Mesenchymal stem cell (in vitro differentiated cells and primary cell): Measurements from ENCODE around the gene COL4A2.
A peak's percentile ranks its signal among the peaks of the same experiment; 100 is the strongest.

Experiments
- DNase-seq: peaks from one replicate; pipeline ENCODE4 v3.0.0-alpha.2; 2013
- H2AFZ ChIP-seq: one replicate; pipeline ENCODE4 v1.6.1; 2013; ENCODE audit warnings: low read depth, mild to moderate bottlenecking, control low read depth, inconsistent platforms, low read length, moderate library complexity
- H2AK5ac ChIP-seq: 2 replicates; pipeline ENCODE4 v1.6.1; 2013; ENCODE audit warnings: low read length, moderate library complexity, mild to moderate bottlenecking, inconsistent platforms; ENCODE audit not compliant: severe bottlenecking
- H2BK120ac ChIP-seq: one replicate; pipeline ENCODE4 v1.6.1; 2013; ENCODE audit warnings: low read depth, mild to moderate bottlenecking, inconsistent platforms, low read length, moderate library complexity
- H2BK12ac ChIP-seq, 2 experiments: one replicate each; pipeline ENCODE4 v1.6.1; 2013; ENCODE audit warnings: inconsistent platforms in 2 of 2, low read length in 2 of 2, mild to moderate bottlenecking in 2 of 2, moderate library complexity in 2 of 2, control low read depth in 1 of 2
- H2BK15ac ChIP-seq: one replicate; pipeline ENCODE4 v1.6.1; 2013; ENCODE audit warnings: mild to moderate bottlenecking, low read depth, inconsistent platforms; ENCODE audit not compliant: poor library complexity, severe bottlenecking
- H2BK5ac ChIP-seq: 2 replicates; pipeline ENCODE4 v1.6.1; 2013; ENCODE audit warnings: low read depth, mild to moderate bottlenecking, low read length, control low read depth, inconsistent platforms; ENCODE audit not compliant: poor library complexity, severe bottlenecking
- H3K14ac ChIP-seq, 2 experiments: one replicate each; pipeline ENCODE4 v1.6.1; 2013; ENCODE audit warnings: inconsistent platforms in 2 of 2, low read length in 2 of 2, control low read depth in 1 of 2, mild to moderate bottlenecking in 1 of 2, moderate library complexity in 1 of 2
- H3K18ac ChIP-seq, 2 experiments: one replicate each; pipeline ENCODE4 v1.6.1; 2013; ENCODE audit warnings: inconsistent platforms in 2 of 2, low read length in 2 of 2, control low read depth in 1 of 2, low read depth in 1 of 2, mild to moderate bottlenecking in 1 of 2
- H3K23ac ChIP-seq, 2 experiments: one replicate each; pipeline ENCODE4 v1.6.1; 2013; ENCODE audit warnings: inconsistent platforms in 2 of 2, low read length in 2 of 2, mild to moderate bottlenecking in 2 of 2, moderate library complexity in 2 of 2, control low read depth in 1 of 2
- H3K27ac ChIP-seq: 2 replicates; pipeline ENCODE4 v1.5.1; 2013; ENCODE audit warnings: mild to moderate bottlenecking, moderate library complexity, low read length, control low read depth, inconsistent platforms; ENCODE audit not compliant: poor library complexity, severe bottlenecking
- H3K27me3 ChIP-seq, 2 experiments: 2 replicates each; pipeline versions ENCODE4 v1.6.1 to v1.7.0; 2013; ENCODE audit warnings: low read length in 2 of 2, mild to moderate bottlenecking in 2 of 2, moderate library complexity in 2 of 2, control low read depth in 1 of 2, inconsistent platforms in 1 of 2; ENCODE audit not compliant: control insufficient read depth in 1 of 2, insufficient read depth in 1 of 2
- H3K36me3 ChIP-seq, 2 experiments: 2 replicates each; pipeline versions ENCODE4 v1.6.1 to v1.7.0; 2013; ENCODE audit warnings: low read length in 2 of 2, control low read depth in 1 of 2, inconsistent platforms in 1 of 2, low read depth in 1 of 2, mild to moderate bottlenecking in 1 of 2; ENCODE audit not compliant: insufficient read depth in 2 of 2, control insufficient read depth in 1 of 2
- H3K4ac ChIP-seq, 2 experiments: one replicate each; pipeline ENCODE4 v1.6.1; 2013; ENCODE audit warnings: inconsistent platforms in 2 of 2, low read length in 2 of 2, mild to moderate bottlenecking in 2 of 2, moderate library complexity in 2 of 2, control low read depth in 1 of 2, low read depth in 1 of 2
- H3K4me1 ChIP-seq: 2 replicates; pipeline ENCODE4 v1.6.1; 2013; ENCODE audit warnings: low read depth, low read length, control low read depth; ENCODE audit not compliant: control insufficient read depth, insufficient read depth
- H3K4me2 ChIP-seq: 2 replicates; pipeline ENCODE4 v1.6.1; 2013; ENCODE audit warnings: low read length, mild to moderate bottlenecking, inconsistent platforms; ENCODE audit not compliant: poor library complexity, severe bottlenecking
- H3K4me3 ChIP-seq, 2 experiments: 2 replicates each; pipeline versions ENCODE4 v1.5.1 to v1.7.0; 2013; ENCODE audit warnings: low read length in 2 of 2, mild to moderate bottlenecking in 2 of 2, control low read depth in 1 of 2, low read depth in 1 of 2; ENCODE audit not compliant: insufficient read depth in 1 of 2
- H3K79me1 ChIP-seq: replicated peaks from 2 replicates; pipeline ENCODE4 v1.6.1; 2013; ENCODE audit warnings: mild to moderate bottlenecking, control low read depth, low read length, inconsistent platforms; ENCODE audit not compliant: poor library complexity, severe bottlenecking
- H3K9ac ChIP-seq: 2 replicates; pipeline ENCODE4 v1.7.0; 2013; ENCODE audit warnings: mild to moderate bottlenecking, low read length, moderate library complexity
- H3K9me3 ChIP-seq: 2 replicates; pipeline ENCODE4 v1.7.0; 2013; ENCODE audit warnings: mild to moderate bottlenecking, low read length; ENCODE audit not compliant: control insufficient read depth
- H4K8ac ChIP-seq: one replicate; pipeline ENCODE4 v1.6.1; 2013; ENCODE audit warnings: inconsistent platforms, mild to moderate bottlenecking, low read length, moderate library complexity
- H4K91ac ChIP-seq: one replicate; pipeline ENCODE4 v1.6.1; 2013; ENCODE audit warnings: mild to moderate bottlenecking, low read length, inconsistent platforms
- WGBS: methylation state at CpG from one replicate; pipeline ENCODE4 v1.1.7; 2013; ENCODE audit warnings: mixed read lengths; 5-methylcytosine and 5-hydroxymethylcytosine counted together

The COL4A2 gene

GRCh38 chr13:110263888-110264287 lies 43.2 kb upstream of the COL4A2 start:
- H3K14ac ChIP-seq = peak overlapping the region in 1 of 2 experiments; percentile 29
- H3K9me3 ChIP-seq = no peaks in the 10 kb centered on the region
- no peak for DNase-seq
- peak overlapping the region; percentile 26 for H3K27ac ChIP-seq
- H3K27me3 ChIP-seq = no peaks in the 10 kb centered on the region
- H3K79me1 ChIP-seq = peaks cover 15% of the 10 kb centered on the region
- H3K4me3 ChIP-seq = no peak overlapping the region
- H4K8ac ChIP-seq = no peak overlapping the region
- H2BK120ac ChIP-seq = no peak overlapping the region
- peaks cover 5 to 38% of the 10 kb centered on the region in 2 experiments for H3K36me3 ChIP-seq
- H2BK12ac ChIP-seq = no peak overlapping the region
- H3K9ac ChIP-seq = no peak overlapping the region
- no peak overlapping the region for H3K4me2 ChIP-seq
- no peak overlapping the region for H3K4ac ChIP-seq
- no peak overlapping the region for H2BK5ac ChIP-seq
- peaks cover 45% of the 10 kb centered on the region for H3K4me1 ChIP-seq
- H2AK5ac ChIP-seq = no peak overlapping the region
- H2BK15ac ChIP-seq = no peak overlapping the region
- no peak overlapping the region for H4K91ac ChIP-seq
- no peak overlapping the region for H3K23ac ChIP-seq
- no peak overlapping the region for H3K18ac ChIP-seq
- WGBS = 88% methylated on average over 3 of the region's 5 CpGs
- H2AFZ ChIP-seq = no peak overlapping the region

- H3K4me3 ChIP-seq = no peak overlapping the region
- H2BK15ac ChIP-seq = no peak overlapping the region
- no peak overlapping the region for H3K4me2 ChIP-seq
- H3K27ac ChIP-seq = no peak overlapping the region
- no peak overlapping the region for H3K14ac ChIP-seq
- H3K18ac ChIP-seq = peak overlapping the region in 1 of 2 experiments; percentile 16
- peak overlapping the region; percentile 0 for H2AK5ac ChIP-seq
- 92% methylated on average over 7 of the region's 12 CpGs for WGBS
- peaks cover 15% of the 10 kb centered on the region for H3K79me1 ChIP-seq
- no peak overlapping the region for H2BK5ac ChIP-seq
- no peak overlapping the region for H3K9ac ChIP-seq
- no peaks in the 10 kb centered on the region for H3K9me3 ChIP-seq
- H2AFZ ChIP-seq = no peak overlapping the region
- peaks cover 5 to 44% of the 10 kb centered on the region in 2 experiments for H3K36me3 ChIP-seq
- peaks cover 48% of the 10 kb centered on the region for H3K4me1 ChIP-seq
- no peak overlapping the region for H4K8ac ChIP-seq
- H2BK12ac ChIP-seq = no peak overlapping the region
- no peak for DNase-seq
- H3K4ac ChIP-seq = no peak overlapping the region
- no peaks in the 10 kb centered on the region for H3K27me3 ChIP-seq
- H2BK120ac ChIP-seq = no peak overlapping the region
- H3K23ac ChIP-seq = no peak overlapping the region
- H4K91ac ChIP-seq = no peak overlapping the region
Observed at GRCh38 chr13:110264685-110265275, 42.3 kb upstream of the COL4A2 start.

DNA sequence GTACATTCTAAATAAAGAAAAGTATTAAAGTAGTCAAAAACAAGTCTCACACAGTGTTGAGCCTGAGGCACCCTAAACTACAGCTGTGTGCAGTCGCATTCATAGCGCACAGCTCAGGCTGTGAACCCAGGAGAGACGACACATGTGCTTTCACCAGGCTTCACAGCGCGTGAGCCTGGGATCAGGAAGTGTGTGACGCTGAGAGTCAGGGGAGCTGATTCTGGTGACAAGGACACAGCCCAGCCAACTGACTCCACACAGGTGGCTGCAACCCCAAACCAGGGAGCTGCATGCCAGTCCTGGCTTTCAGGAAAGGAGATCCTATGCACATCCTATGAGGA lies 41.8 kb upstream of the COL4A2 start:
- WGBS = 92% methylated on average over 6 of the region's 6 CpGs
- Histone ChIP-seq H4K8ac (no peak overlapping the region), H3K4me3 (no peak overlapping the region), H3K4ac (no peak overlapping the region), H2BK15ac (no peak overlapping the region), H3K18ac (peak overlapping the region in 1 of 2 experiments; percentile 25), H3K23ac (no peak overlapping the region), H2AK5ac (peak overlapping the region; percentile 37), H3K4me2 (no peak overlapping the region), H2BK5ac (no peak overlapping the region), H3K79me1 (peaks cover 12% of the 10 kb centered on the region), H3K9ac (no peak overlapping the region), H3K27me3 (no peaks in the 10 kb centered on the region), H2BK120ac (no peak overlapping the region), H2BK12ac (no peak overlapping the region), H3K27ac (no peak overlapping the region), H2AFZ (no peak overlapping the region), H3K36me3 (peaks cover 5 to 42% of the 10 kb centered on the region in 2 experiments), H3K9me3 (no peaks in the 10 kb centered on the region), H3K14ac (peak overlapping the region in 1 of 2 experiments; percentile 19), H3K4me1 (peaks cover 50% of the 10 kb centered on the region), H4K91ac (peak overlapping the region; percentile 31)
- no peak for DNase-seq

DNA sequence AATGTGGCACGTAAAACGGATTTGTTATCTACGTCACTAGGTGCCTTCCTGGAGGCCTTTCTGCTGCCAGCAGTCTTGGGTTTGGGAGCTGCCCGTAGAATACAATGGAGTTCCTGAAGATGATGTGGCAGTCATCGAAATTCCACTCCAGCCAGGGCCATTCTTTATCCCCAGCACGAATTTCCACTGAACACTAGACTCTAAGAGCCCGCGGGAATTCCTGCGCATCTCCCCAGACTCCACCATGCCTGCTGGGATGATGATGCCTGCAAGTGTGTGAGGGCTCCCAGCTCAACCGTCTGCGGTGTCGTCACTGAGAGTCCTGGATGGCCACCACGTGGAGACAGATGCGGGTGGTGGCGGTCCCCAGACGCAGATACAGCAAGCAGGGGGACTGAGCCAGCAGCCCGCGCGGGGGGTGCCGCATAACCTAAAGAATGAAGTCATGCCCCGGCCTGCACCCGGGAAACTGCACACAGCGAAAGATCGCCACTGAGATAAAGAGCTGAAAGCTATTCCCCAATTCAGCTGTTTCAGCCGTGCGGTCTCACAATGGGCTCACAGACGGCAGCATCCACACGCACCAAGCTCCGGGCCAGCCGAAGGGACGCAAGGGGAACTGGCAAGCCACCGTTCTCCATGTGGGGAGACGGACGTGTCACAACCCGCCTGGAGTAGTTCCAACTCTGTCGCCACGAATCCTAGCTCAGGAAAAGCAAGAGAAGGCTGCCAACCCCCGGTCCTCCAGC lies 41.2 kb upstream of the COL4A2 start:
- Histone ChIP-seq H2BK120ac (no peak overlapping the region), H2AFZ (no peak overlapping the region), H3K27ac (no peak overlapping the region), H3K23ac (no peak overlapping the region), H2BK12ac (no peak overlapping the region), H3K4me3 (no peak overlapping the region), H3K4me2 (no peak overlapping the region), H3K18ac (no peak overlapping the region), H2AK5ac (peak overlapping the region; percentile 18), H4K8ac (no peak overlapping the region), H3K27me3 (no peaks in the 10 kb centered on the region), H3K4me1 (peaks cover 48% of the 10 kb centered on the region), H2BK5ac (no peak overlapping the region), H3K79me1 (peaks cover 13% of the 10 kb centered on the region), H3K14ac (no peak overlapping the region), H3K9me3 (no peaks in the 10 kb centered on the region), H3K9ac (no peak overlapping the region), H3K4ac (no peak overlapping the region), H2BK15ac (no peak overlapping the region), H3K36me3 (peaks cover 5 to 44% of the 10 kb centered on the region in 2 experiments), H4K91ac (no peak overlapping the region)
- WGBS = 91% methylated on average over 38 of the region's 38 CpGs
- no peak for DNase-seq
